ENCODE results near the gene UHRF2. TPM values are rescaled to one million over a fixed set of nuclear protein-coding genes. Genes with fewer than 3 reads are reported as not detected.

UHRF2 gene
- total RNA-seq, 1 experiment from 2014 or later: 45.2 TPM

DNA sequence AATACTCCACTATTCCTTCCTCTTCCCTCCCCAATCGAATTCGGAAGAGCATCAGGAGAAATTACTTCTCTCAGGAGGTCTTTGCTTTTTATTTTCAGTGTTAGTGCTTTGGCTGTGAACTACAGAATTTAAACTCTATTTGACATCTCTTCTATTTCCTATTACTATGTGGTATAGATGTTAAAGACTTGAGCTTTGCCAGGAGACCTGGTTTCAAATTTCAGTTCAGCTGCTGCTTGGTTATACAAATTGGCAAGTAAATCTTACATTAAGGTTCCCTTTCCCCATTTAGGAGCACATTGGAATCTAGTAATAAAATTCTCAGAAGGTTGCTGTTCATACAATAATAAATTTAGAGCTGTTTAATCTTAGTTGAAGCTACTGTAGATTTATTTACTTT, 13.1 kb downstream of the UHRF2 start:
- H2BK12ac ChIP-seq (ENCODE audit: insufficient read length, low read depth, low read length): no peak overlapping the region
- no peak overlapping the region for H3K4me2 ChIP-seq (ENCODE audit: insufficient read depth, insufficient read length, low read length)
- H3K79me2 ChIP-seq (ENCODE audit: insufficient read depth, low read length): peaks cover 2% of the 10 kb centered on the region; the same call in 1 of the 2 replicates
- H4K8ac ChIP-seq (replicated peaks; ENCODE audit: insufficient read length, low read depth, low read length): no peak overlapping the region
- no peak overlapping the region for H2BK15ac ChIP-seq (ENCODE audit: low read depth, low read length)
- no peak overlapping the region for H2BK120ac ChIP-seq (ENCODE audit: low read depth, low read length, poor library complexity, severe bottlenecking)
- no peaks in the 10 kb centered on the region for H3K9me3 ChIP-seq (ENCODE audit: control insufficient read depth, low read depth, low read length)
- H3K56ac ChIP-seq (ENCODE audit: insufficient read length, low read depth, low read length): no peak overlapping the region
- H3K23me2 ChIP-seq (ENCODE audit: insufficient read length, low read depth, low read length, poor library complexity, severe bottlenecking): no peaks in the 10 kb centered on the region
- H3K4ac ChIP-seq (ENCODE audit: low read depth, low read length): no peak overlapping the region
- H3K79me1 ChIP-seq (ENCODE audit: insufficient read depth, low read depth, low read length, poor library complexity, severe bottlenecking): peaks cover 4% of the 10 kb centered on the region
- no peaks in the 10 kb centered on the region for H3K4me1 ChIP-seq (ENCODE audit: insufficient read depth, low read length)
- H2AFZ ChIP-seq (ENCODE audit: low read length): no peak overlapping the region
- H3T11ph ChIP-seq (ENCODE audit: low read length): no peak overlapping the region
- no peak overlapping the region for H4K91ac ChIP-seq (ENCODE audit: insufficient read length, low read depth, low read length)
- no peak overlapping the region for H3K9ac ChIP-seq (ENCODE audit: extremely low read depth, insufficient read length, low read length)
- H3K9me3 Mint-ChIP-seq: no peaks in the 10 kb centered on the region
- no peak overlapping the region for H3K14ac ChIP-seq (ENCODE audit: insufficient read depth, low read length)
- TF ChIP-seq, protein P1, sequence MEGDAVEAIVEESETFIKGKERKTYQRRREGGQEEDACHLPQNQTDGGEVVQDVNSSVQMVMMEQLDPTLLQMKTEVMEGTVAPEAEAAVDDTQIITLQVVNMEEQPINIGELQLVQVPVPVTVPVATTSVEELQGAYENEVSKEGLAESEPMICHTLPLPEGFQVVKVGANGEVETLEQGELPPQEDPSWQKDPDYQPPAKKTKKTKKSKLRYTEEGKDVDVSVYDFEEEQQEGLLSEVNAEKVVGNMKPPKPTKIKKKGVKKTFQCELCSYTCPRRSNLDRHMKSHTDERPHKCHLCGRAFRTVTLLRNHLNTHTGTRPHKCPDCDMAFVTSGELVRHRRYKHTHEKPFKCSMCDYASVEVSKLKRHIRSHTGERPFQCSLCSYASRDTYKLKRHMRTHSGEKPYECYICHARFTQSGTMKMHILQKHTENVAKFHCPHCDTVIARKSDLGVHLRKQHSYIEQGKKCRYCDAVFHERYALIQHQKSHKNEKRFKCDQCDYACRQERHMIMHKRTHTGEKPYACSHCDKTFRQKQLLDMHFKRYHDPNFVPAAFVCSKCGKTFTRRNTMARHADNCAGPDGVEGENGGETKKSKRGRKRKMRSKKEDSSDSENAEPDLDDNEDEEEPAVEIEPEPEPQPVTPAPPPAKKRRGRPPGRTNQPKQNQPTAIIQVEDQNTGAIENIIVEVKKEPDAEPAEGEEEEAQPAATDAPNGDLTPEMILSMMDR (conservative IDR thresholded peaks at IDR 0.05): no peak
- DNase-seq: no peak
- H2BK20ac ChIP-seq (ENCODE audit: low read depth, low read length, poor library complexity, severe bottlenecking): no peak overlapping the region
- peak overlapping the region in 1 of 3 experiments; percentile 17; a peak in 1 of 7 replicates for H3K27ac Mint-ChIP-seq
- H3K27me3 Mint-ChIP-seq (ENCODE audit: low read depth): no peaks in the 10 kb centered on the region
- no peak overlapping the region for H2BK5ac ChIP-seq (ENCODE audit: insufficient read length, low read length)
- no peak overlapping the region for H3K4me3 Mint-ChIP-seq
- peaks cover 12 to 15% of the 10 kb centered on the region in 2 experiments for H3K4me1 Mint-ChIP-seq
- WGBS (ENCODE audit: extremely low coverage, insufficient read length, low lambda C conversion rate): no CpG with 5 or more reads among the region's 2 CpGs
- H3K23ac ChIP-seq (ENCODE audit: insufficient read length, low read depth, low read length): no peak overlapping the region
- H3K36me3 Mint-ChIP-seq (ENCODE audit: insufficient read depth in 1 of 3, low read depth in 3 of 3): peaks cover 9 to 31% (median 24%) of the 10 kb centered on the region in 3 experiments; a peak in 6 of 7 replicates
- no peak overlapping the region for H3K27ac ChIP-seq (ENCODE audit: insufficient read length, low read depth, low read length)
- H2AK5ac ChIP-seq (ENCODE audit: insufficient read length, low read length): no peak overlapping the region
- H4K5ac ChIP-seq (ENCODE audit: insufficient read length, low read depth, low read length): no peak overlapping the region
- no peaks in the 10 kb centered on the region for H4K20me1 ChIP-seq (ENCODE audit: control insufficient read depth, insufficient read depth, insufficient read length)
- H3K27me3 ChIP-seq (ENCODE audit: insufficient read depth, low read length): no peaks in the 10 kb centered on the region
- H3K18ac ChIP-seq (ENCODE audit: insufficient read length, low read depth, low read length): no peak overlapping the region
